ENCODE data around the gene AIG1.
"Not testable (repeated sequence)": the region's sequence is repeated elsewhere in the genome, so short reads cannot be mapped to it uniquely, and the experiment has no call there.

Gene AIG1

DNA sequence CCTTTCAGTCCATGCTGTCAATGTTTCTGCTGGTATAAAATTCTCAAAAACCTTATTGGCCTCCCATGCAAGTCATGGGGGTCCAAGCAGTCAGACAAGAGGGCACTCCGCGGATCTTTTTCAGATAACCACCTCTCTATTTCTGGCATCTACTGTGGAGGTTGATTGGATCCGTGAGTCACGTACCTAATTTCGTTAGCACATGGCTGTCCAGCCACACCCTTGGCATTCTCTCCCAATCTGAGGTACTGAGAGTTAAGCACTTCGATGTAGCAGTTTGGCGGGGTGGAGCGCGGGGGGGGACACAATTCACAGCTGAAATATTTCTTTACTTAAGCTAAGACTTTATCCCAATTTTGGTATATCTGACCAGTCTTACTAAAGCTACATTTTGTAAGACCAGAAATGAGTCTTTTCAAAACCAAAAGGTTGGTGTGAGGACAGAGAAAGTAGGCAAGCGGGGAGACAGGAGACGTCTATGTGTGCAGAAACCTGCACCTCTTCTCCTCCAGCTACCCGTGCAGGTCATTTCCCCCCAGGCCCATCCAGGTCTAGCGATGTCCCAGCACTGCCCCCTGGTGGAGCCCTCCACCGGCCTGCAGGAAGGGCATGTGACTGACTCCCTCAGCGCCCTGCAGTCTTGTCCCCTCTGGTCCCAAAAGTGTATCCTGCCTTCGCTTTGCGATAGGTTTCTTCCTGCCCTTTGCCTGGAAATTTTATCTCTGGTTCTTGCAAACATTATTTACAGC lies 276.7 kb downstream of the AIG1 start:
- DNase-seq = no peak

- DNase-seq = no peak
Observed at GRCh38 chr6:143339223-143339622, 278.5 kb downstream of the AIG1 start.

- not testable (repeated sequence) for DNase-seq
Observed at GRCh38 chr6:143345477-143345876, 284.8 kb downstream of the AIG1 start.

DNA sequence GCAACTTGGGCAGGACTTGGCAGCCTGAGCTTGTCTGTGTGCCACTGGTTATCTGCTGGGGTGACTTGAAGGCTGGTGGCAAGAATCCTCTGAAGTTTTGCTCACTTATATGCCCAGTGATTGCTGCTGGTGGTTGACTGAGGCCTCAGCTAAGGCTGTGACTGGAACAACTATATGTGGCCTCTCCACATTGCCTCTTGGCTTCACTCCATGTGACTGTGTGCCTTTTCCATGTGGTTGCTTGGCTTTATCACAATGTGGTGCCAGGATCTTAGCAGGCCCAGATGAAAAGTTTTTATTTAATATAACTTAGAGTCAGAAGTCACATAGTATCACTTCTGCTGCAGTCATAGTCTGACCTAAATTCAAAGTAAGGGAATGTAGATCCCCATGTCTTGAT lies 285.3 kb downstream of the AIG1 start:
- DNase-seq = no peak

GRCh38 chr6:143348531-143348930 lies 287.8 kb downstream of the AIG1 start:
- no peak for DNase-seq

- no peak for DNase-seq
Observed at GRCh38 chr6:143349530-143349929, 288.8 kb downstream of the AIG1 start.

GRCh38 chr6:143356101-143356880 lies 295.6 kb downstream of the AIG1 start:
- no peak for DNase-seq

DNA sequence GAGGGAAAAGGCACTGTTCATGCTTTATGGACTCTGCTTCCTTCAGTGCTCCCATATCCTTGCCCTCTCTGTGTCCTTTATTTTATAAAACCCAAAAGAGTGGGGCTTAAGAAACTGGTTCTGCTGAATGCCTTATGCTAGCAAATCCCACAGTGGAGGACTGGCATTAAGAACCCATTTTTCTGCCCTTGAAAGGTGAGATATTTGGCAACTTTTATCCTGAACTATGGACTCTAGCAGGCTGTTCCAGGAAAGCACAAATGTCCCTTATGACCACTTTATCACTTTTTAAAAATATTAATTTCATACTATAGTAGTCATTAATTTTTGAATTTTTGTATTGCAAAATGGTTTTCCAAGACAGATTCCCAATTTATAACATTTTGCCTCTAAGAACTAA lies 296.5 kb downstream of the AIG1 start:
- DNase-seq = no peak

DNA sequence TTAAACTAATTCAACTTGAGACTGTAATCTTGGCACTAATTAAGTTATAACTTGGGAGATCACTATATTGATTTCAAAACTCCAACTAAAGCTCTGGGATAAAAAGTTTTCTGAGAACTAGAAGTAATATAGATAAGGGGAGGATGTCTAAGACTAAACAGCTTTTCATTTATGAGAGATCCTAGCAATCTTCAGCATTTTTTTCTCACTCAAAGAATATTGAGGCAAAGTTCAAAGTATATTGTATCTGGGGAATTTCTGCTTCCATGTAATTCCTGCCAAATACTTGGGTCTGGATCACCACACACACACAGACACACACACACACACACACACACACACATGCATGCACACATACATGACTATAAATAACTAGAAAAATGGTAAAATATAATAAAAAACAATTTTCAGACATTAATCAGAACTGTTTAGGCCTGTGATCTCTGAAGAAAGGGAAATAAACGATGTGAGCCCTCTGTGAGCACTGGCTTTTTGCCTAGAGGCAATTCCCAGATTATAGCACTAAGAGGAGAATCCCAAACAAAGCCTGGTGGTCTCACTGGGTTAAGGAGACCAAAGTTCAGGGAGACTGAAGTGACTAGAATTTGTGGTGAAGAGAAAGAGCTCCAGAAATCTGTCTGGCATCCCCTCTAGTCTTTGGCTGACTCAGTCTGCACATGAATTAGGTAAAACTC lies 297.0 kb downstream of the AIG1 start:
- no peak for DNase-seq

DNA sequence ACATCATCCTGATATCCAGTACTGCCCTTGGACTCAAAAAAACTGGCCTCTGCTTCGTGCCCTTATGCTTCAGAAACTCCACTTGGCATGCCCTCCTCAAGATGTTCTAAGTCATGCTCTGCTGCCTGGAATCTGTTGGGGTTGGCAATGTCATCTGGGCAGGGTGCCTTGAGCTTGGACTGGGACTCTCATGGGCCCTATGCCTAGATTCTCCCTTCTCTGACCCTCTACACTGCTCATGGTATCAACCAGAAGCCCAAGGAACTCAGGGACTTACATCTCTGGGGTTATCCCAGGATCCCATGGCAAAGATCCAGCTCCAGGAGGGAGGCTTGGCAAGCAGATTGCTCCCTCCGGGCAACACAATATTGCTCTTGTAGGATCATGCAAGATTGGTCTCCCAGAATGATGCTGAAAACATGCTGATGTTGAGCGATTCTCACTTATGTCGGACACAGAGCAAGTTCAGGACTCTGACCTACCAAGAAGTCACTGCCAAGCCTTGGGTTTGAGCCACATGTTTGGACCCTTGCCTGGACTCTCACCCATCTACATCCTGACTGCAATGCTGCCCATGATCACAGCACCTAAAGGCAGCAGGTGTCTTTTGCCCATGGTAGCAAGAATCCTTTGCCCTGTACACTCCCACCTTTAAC lies 301.0 kb downstream of the AIG1 start:
- DNase-seq = no peak

GRCh38 chr6:143362192-143362558 lies 301.5 kb downstream of the AIG1 start:
- DNase-seq = no peak

- no peak for DNase-seq
Observed at GRCh38 chr6:143363299-143363698, 302.6 kb downstream of the AIG1 start.

GRCh38 chr6:143368426-143368825 lies 307.7 kb downstream of the AIG1 start:
- no peak for DNase-seq

DNA sequence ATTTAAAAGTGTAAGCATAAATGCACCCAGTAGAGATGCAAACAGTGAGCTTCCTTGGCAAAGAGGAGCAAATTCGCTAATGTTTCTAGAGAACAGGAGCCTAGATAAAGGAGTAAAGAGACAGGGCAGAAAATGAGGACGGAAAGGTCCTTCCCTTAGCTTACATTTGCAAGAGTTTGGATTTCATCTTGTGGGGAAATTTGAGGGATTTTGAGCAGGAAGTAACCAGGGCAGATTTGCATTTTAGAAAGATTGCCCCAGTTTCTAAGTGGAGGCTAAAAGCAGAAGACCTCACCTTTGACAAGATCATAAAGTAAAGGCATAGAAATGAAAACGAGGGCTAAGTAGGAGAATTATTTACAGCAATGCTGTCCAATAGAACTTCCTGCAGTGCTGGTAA lies 309.3 kb downstream of the AIG1 start:
- DNase-seq = no peak

DNA sequence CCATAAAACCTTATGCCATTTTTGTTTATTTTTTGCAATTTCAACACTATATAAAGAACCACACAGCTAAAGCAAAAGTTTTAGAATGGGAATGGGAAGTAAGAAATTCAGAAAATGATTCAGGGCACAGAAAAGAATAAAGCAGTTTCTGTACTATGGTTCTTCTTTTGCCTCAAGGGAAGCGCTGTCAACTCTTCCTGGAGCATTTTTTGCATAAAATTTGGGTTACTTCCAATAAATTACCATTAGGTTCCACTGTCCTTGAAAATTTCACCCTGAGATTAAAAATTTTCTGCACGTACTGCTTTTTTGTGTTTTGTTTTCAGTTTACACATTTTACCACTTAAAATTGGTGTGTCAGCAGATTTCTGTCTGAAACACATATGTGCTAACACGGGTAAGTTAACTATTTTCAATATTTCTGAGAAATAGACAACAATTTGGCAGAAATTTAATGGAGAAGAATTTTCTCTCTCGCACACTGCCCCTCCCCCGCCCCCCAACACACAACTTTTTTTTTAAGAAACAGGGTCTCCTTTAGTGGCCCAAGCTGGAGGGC lies 310.2 kb downstream of the AIG1 start:
- DNase-seq = no peak

- DNase-seq = no peak
Observed at GRCh38 chr6:143372199-143372882, 311.7 kb downstream of the AIG1 start.

GRCh38 chr6:143374014-143374413 lies 313.3 kb downstream of the AIG1 start:
- no peak for DNase-seq

DNA sequence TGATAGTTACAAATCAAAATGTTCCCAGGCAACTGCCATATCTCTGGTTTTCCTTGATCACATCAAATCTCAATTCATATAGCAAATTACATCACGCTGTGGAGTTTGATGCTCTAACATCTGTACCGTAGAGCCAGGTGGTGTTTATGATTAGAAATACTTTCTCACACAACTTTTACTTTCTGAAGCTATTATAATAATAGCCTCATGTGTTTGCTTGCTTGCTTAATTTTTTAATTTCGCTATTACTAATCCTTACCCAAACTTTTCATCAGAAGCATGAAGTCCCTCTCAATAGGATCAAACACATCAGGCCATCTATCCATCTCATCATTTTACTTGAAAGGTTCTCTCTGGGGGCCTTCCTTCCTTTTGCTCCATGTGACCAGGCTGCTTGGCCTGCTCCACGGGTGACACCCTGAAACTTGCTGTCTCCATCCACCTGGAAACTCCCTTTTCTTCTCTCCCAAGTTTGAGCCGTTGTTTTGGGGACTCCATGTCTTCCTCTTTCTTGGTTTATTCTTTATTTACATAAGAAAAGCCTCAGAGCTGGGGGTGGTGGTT lies 314.4 kb downstream of the AIG1 start:
- no peak for DNase-seq

DNA sequence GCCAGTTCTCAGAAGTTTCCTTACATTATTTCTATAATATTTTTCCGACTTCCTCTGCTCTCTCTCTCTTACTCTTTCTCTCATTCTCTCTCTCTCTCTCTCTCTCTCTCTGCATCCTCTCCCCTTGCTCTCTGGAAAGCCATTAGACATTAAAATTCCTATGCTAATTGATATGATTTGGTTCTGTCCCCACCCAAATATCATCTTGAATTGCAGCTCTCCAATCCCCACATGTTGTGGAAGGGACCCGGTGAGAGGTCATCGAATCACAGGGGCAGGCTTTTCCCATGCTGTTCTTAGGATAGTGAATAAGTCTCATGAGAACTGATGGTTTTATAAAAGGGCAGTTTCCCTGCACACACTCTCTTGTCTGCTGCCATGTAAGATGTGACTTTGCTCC lies 315.7 kb downstream of the AIG1 start:
- DNase-seq = no peak

DNA sequence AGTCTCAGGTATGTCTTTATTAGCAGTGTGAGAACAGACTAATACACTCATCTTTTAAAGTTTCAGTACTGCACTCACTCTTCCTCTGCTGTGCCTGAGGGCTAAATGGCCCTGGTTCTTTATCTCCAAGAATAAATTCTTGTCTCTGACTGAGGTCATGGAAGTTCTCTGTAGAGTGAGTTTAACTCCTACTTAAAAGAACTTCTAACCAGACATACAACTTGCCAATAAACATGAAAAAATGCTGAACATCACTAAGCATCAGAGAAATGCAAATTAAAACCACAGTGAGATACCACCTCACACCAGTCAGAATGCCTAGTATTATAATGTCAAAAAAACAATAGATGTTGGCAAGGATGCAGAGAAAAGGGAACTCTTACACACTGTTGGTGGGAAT lies 316.2 kb downstream of the AIG1 start:
- DNase-seq = no peak

DNA sequence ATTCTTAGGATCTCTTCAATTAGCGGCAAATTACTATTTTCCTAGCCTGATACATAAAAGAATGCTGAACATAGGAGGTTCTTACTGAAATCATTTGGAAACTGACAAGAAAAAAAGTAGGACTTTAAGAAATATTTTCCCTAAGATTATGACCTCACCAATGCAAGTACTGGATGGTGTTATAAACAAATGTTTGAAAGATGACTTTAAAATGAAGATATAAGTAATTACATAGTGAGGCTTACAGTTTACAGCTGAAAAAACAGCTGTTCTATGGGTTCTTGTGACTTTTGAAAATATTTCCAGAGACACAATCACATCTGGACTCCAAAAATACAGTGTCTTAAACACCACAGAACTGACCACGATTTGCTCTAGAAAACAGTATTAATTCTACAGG lies 324.9 kb downstream of the AIG1 start:
- no peak for DNase-seq

DNA sequence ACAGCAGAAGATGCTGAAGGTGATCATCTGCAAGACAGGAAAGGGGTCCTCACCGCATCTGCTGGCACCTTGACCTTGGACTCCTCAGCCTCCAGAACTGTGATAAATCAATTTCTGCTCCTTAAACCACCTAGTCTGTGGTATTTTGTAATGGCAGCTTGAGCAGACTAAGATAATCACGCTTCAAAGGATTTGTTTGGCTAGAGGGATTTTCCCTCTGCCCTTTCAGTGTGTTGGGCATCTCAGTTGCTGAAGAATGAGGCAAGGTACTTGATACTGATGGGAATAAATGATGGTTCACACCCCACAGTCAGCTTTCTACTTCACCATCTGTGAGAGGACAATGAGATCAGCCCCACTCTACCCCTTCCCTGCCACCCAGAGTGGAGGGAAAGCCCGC lies 329.6 kb downstream of the AIG1 start:
- DNase-seq = no peak
